T-helper 2 cell treated with Interferon-gamma antibody and Interleukin-4, amounts not matched to agents 5 μg/mL and 100 μg/mL, for 36 hours (primary cell): ENCODE data around the gene SYK.

ENCODE experiments used
- DNase-seq: peaks from one replicate; pipeline ENCODE4 v3.0.0; 2021; ENCODE audit warnings: low spot score
- H3K27ac Mint-ChIP-seq: one replicate; pipeline ENCODE4 v1.8.0; 2021; ENCODE audit warnings: mild to moderate bottlenecking, mixed read lengths
- H3K27me3 Mint-ChIP-seq: one replicate; pipeline ENCODE4 v1.8.0; 2021; ENCODE audit warnings: low read depth, mixed read lengths
- H3K36me3 Mint-ChIP-seq: one replicate; pipeline ENCODE4 v1.8.0; 2021; ENCODE audit warnings: low read depth, mixed read lengths
- H3K4me1 Mint-ChIP-seq: one replicate; pipeline ENCODE4 v1.8.0; 2021; ENCODE audit warnings: low read depth, mixed read lengths
- H3K4me3 Mint-ChIP-seq: one replicate; pipeline ENCODE4 v1.8.0; 2022; ENCODE audit warnings: mild to moderate bottlenecking, moderate library complexity, mixed read lengths
- H3K9me3 Mint-ChIP-seq: one replicate; pipeline ENCODE4 v1.8.0; 2021; ENCODE audit warnings: mixed read lengths

The SYK gene

GRCh38 chr9:90939351-90939750, 137.7 kb downstream of the SYK start:
- no peak overlapping the region for H3K27ac Mint-ChIP-seq
- no peak for DNase-seq
- no peaks in the 10 kb centered on the region for H3K36me3 Mint-ChIP-seq
- no peaks in the 10 kb centered on the region for H3K27me3 Mint-ChIP-seq
- peaks cover 2% of the 10 kb centered on the region for H3K4me1 Mint-ChIP-seq
- H3K4me3 Mint-ChIP-seq: no peak overlapping the region
- no peaks in the 10 kb centered on the region for H3K9me3 Mint-ChIP-seq

DNA sequence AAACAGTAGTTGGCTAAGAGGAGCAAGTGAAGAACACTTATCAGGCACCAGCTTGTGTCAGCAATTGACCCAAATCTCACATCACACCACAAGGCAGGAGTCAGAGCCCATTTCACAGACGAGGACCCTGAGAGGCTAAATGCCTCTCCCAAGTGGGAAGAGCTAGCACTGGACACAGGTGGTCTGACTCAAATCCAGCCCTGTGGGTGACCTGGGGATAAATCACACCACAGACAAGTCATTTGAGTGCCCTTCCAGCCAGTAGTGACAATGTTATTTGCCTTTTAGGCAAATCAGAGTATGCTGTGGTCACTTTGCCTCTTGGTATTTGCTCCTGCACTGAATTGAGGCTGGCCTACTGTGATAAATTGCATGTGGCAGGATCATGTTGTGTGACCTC, 138.7 kb downstream of the SYK start:
- Mint-ChIP-seq H3K4me3 (no peak overlapping the region), H3K9me3 (no peaks in the 10 kb centered on the region), H3K4me1 (peaks cover 2% of the 10 kb centered on the region), H3K27me3 (no peaks in the 10 kb centered on the region), H3K36me3 (no peaks in the 10 kb centered on the region), H3K27ac (no peak overlapping the region)
- no peak for DNase-seq

GRCh38 chr9:90941661-90942060, 140.0 kb downstream of the SYK start:
- Mint-ChIP-seq H3K4me1 (no peaks in the 10 kb centered on the region), H3K4me3 (no peak overlapping the region), H3K36me3 (no peaks in the 10 kb centered on the region), H3K27ac (no peak overlapping the region), H3K9me3 (no peaks in the 10 kb centered on the region), H3K27me3 (no peaks in the 10 kb centered on the region)
- DNase-seq: no peak

- Mint-ChIP-seq H3K4me1 (no peaks in the 10 kb centered on the region), H3K27me3 (peaks cover 3% of the 10 kb centered on the region), H3K27ac (no peak overlapping the region), H3K9me3 (no peaks in the 10 kb centered on the region), H3K36me3 (no peaks in the 10 kb centered on the region), H3K4me3 (no peak overlapping the region)
- DNase-seq: no peak
Observed at GRCh38 chr9:90942555-90942954, 140.9 kb downstream of the SYK start.

- H3K4me3 Mint-ChIP-seq: no peak overlapping the region
- peaks cover 3% of the 10 kb centered on the region for H3K27me3 Mint-ChIP-seq
- peak; percentile 40 for DNase-seq
- H3K27ac Mint-ChIP-seq: no peak overlapping the region
- H3K9me3 Mint-ChIP-seq: no peaks in the 10 kb centered on the region
- no peaks in the 10 kb centered on the region for H3K4me1 Mint-ChIP-seq
- no peaks in the 10 kb centered on the region for H3K36me3 Mint-ChIP-seq
Observed at GRCh38 chr9:90943341-90943740, 141.7 kb downstream of the SYK start.

DNA sequence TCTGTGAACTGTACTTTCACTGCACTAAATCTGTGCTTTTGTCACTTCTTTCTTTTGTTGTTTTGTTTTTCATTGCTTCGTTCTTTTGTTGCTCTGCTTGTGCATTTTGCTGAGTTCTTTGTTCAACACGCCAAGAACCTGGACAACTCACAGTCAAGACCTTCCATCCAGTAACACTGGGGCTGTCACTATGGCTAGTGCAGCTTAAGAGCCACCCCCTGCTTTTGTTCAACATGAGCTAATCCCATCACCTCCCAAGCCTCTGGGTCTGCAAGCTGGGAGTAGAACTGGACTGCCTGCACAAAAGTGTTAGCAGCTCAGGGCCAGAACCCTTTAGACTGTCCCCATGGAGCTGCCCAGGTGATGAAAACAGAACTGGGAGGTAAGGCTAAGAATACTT, 143.7 kb downstream of the SYK start:
- Mint-ChIP-seq H3K4me1 (no peaks in the 10 kb centered on the region), H3K9me3 (no peaks in the 10 kb centered on the region), H3K4me3 (no peak overlapping the region), H3K27me3 (peaks cover 6% of the 10 kb centered on the region), H3K36me3 (no peaks in the 10 kb centered on the region), H3K27ac (no peak overlapping the region)
- DNase-seq: no peak

GRCh38 chr9:90946982-90947381, 145.4 kb downstream of the SYK start:
- Mint-ChIP-seq H3K27ac (no peak overlapping the region), H3K9me3 (no peaks in the 10 kb centered on the region), H3K4me3 (no peak overlapping the region), H3K4me1 (no peaks in the 10 kb centered on the region), H3K36me3 (no peaks in the 10 kb centered on the region), H3K27me3 (peaks cover 6% of the 10 kb centered on the region)
- DNase-seq: no peak
